ENCODE data around the gene TEPSIN.
A peak's percentile ranks its signal among the peaks of the same experiment; 100 is the strongest.

The TEPSIN gene, protein sequence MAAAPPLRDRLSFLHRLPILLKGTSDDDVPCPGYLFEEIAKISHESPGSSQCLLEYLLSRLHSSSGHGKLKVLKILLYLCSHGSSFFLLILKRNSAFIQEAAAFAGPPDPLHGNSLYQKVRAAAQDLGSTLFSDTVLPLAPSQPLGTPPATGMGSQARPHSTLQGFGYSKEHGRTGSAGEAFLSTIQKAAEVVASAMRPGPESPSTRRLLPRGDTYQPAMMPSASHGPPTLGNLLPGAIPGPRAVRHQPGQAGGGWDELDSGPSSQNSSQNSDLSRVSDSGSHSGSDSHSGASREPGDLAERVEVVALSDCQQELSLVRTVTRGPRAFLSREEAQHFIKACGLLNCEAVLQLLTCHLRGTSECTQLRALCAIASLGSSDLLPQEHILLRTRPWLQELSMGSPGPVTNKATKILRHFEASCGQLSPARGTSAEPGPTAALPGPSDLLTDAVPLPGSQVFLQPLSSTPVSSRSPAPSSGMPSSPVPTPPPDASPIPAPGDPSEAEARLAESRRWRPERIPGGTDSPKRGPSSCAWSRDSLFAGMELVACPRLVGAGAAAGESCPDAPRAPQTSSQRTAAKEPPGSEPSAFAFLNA

DNA sequence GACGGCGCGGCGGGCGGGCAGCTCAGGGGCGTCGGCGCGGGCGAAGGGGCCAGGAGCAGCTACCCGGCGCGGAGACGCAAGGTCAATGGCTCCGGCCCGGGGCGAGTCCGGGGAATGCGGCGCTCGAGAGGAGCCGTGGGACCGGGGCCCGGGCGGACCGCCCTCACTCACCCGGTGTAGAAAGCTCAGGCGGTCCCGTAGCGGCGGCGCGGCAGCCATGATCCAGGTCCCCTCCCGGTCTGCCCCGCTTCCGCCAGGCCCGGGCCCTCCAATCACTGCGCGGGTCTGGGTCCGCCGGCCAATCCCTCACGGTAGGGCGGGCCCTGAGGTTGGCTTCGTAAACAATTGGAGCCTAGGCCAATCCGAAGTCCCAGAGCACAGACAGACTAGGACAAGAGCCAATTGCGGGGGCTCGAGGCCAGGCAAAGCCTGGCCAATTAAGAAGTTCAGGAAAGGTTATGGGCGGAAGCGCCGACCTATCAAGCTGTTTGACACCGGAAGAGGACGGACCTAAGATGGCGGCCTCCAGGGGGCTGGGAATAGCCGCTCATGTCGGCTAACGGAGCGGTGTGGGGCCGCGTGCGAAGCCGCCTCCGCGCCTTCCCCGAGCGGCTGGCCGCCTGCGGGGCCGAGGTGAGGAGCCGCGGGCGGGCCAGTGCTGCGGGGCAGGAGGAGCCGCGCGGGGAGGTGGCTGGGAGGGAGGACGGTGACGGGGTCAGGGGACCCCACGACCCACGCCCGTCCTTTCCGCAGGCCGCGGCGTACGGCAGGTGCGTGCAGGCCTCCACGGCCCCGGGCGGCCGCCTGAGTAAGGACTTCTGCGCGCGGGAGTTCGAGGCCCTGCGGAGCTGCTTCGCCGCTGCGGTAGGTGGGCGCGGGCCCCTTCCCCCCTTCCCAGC, at the start of gene TEPSIN, which contains the start of gene NDUFAF8:
TSS of gene TEPSIN (minus strand) at position 241 of the 899 bp plus-strand sequence. CDS start at position 219, 22 bp downstream.
TSS of gene NDUFAF8 (plus strand) at position 504 of the 899 bp plus-strand sequence. CDS start at position 550, 46 bp downstream.
- peak within 1 kb of the TSS; percentile 81 for H3K4me3 ChIP-seq (ENCODE audit: low read depth, low read length)
- TF ChIP-seq CTCF (IDR thresholded peaks at IDR 0.05; ENCODE audit: borderline replicate concordance, insufficient read depth, low read depth, low read length), result no peak

- TF ChIP-seq CTCF (IDR thresholded peaks at IDR 0.05; ENCODE audit: borderline replicate concordance, insufficient read depth, low read depth, low read length), result no peak
- H3K4me3 ChIP-seq (ENCODE audit: low read depth, low read length), result no peak overlapping the region
Observed at GRCh38 chr17:81287741-81288430, 49.0 kb upstream of the TEPSIN start.

DNA sequence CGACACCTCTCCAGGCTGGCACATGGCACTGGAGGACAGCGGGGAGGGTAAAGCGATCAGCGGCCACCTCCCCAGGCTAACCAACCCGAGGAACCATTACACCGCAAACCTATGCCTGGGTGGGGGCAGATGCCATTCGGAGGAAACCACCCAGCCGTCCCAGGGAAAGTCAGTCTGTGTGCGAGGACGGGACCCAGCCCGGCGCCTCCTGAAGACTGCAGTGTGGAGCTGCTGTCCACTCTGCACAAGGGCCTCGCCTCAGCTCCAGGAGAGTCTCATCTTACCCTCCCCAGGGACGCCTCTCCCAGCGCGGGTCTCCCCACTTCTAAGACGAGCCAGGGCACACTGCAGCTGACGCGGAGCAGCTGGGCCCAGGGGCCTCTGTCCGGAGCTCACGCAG, 48.3 kb upstream of the TEPSIN start:
- no peak for TF ChIP-seq CTCF (IDR thresholded peaks at IDR 0.05; ENCODE audit: borderline replicate concordance, insufficient read depth, low read depth, low read length)
- H3K4me3 ChIP-seq (ENCODE audit: low read depth, low read length), result no peak overlapping the region

GRCh38 chr17:81286491-81287145, 47.8 kb upstream of the TEPSIN start:
- H3K4me3 ChIP-seq (ENCODE audit: low read depth, low read length), result no peak overlapping the region
- TF ChIP-seq CTCF (IDR thresholded peaks at IDR 0.05; ENCODE audit: borderline replicate concordance, insufficient read depth, low read depth, low read length), result no peak

GRCh38 chr17:81285894-81286293, 47.0 kb upstream of the TEPSIN start:
- peak overlapping the region; percentile 66 for H3K4me3 ChIP-seq (ENCODE audit: low read depth, low read length)
- no peak for TF ChIP-seq CTCF (IDR thresholded peaks at IDR 0.05; ENCODE audit: borderline replicate concordance, insufficient read depth, low read depth, low read length)

Data from GM12875 (cell line).